ENCODE measurements around the gene CD151.

DNA sequence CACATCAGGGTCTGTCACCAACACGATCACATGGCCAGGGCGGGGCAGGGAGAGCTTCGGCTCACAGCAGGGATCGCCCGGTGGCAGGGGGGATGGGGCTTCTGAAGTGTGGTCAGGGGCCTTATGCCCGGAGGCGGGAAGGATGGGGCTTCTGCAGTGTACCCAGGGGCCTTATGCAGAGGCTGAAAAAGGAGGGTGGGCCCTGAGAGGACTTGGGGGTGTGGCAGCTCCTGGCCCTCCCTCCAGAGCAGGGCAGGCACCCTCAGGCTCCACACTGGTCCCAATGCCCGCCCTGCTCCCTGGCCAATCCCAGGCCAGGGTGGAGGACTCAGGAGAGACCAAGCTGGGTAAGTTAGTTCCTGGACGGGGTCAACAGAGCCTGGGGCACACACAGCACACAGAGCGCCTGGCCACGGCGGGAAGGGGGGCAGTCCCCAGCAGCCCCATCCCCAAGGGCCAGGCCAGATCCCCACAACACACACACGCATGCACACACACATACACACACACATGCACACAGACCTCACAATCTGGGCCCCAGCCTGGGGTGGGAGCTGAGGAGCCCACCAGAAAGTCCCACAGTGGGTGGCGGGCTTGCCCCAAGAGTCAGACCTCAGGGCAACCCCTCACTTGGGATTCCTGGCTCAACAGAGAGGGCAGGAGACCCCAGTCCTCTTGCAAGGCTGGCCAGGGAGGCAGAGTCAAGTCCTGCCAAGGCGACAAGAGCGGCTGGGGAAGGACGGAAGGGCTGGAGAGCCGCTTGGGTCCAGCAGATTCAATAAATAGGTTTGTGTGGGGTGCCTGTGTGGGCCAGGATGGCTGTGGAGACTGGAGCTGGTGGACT, 41.8 kb upstream of the CD151 start:
- TF ChIP-seq, protein P1, sequence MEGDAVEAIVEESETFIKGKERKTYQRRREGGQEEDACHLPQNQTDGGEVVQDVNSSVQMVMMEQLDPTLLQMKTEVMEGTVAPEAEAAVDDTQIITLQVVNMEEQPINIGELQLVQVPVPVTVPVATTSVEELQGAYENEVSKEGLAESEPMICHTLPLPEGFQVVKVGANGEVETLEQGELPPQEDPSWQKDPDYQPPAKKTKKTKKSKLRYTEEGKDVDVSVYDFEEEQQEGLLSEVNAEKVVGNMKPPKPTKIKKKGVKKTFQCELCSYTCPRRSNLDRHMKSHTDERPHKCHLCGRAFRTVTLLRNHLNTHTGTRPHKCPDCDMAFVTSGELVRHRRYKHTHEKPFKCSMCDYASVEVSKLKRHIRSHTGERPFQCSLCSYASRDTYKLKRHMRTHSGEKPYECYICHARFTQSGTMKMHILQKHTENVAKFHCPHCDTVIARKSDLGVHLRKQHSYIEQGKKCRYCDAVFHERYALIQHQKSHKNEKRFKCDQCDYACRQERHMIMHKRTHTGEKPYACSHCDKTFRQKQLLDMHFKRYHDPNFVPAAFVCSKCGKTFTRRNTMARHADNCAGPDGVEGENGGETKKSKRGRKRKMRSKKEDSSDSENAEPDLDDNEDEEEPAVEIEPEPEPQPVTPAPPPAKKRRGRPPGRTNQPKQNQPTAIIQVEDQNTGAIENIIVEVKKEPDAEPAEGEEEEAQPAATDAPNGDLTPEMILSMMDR (IDR thresholded peaks at IDR 0.05), result no peak
- no peak for TF ChIP-seq POLR2A (IDR thresholded peaks at IDR 0.05)

Measured in sigmoid colon (tissue), 3 donors.